T follicular helper cell (primary cell): ENCODE results near the gene GPR156.
"Not testable (repeated sequence)": the region's sequence is repeated elsewhere in the genome, so short reads cannot be mapped to it uniquely, and the experiment has no call there.

Experiments
- DNase-seq: peaks from one replicate; pipeline ENCODE4 v3.0.0-alpha.2; 2020; ENCODE audit warnings: low read depth

The GPR156 gene

GRCh38 chr3:120160050-120160449, 125.0 kb downstream of the GPR156 start:
- no peak for DNase-seq

- no peak for DNase-seq
Observed at GRCh38 chr3:120157681-120158080, 127.3 kb downstream of the GPR156 start.

DNA sequence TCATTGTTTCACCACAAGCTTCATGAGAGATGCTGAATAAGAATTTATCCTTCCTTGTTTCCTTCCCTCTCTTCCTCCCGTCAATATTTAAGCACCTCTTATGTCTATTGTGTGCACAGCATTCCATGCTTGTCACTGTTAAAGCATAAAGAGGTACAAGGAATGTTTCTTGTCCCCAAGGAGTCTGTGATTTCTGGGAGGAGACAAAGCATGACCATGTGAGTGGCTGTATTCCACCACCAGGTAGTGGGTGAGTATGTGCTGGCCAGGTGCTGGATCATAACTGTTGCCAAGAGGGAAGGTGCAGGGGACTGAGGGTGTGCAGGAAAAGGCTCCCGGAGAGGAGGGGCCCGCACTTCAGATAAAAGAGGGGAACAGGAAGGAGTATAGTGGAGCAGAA, 127.9 kb downstream of the GPR156 start:
- no peak for DNase-seq

- DNase-seq = no peak
Observed at GRCh38 chr3:120156699-120157098, 128.3 kb downstream of the GPR156 start.

- not testable (repeated sequence) for DNase-seq
Observed at GRCh38 chr3:120155694-120156093, 129.3 kb downstream of the GPR156 start.

GRCh38 chr3:120155108-120155507, 129.9 kb downstream of the GPR156 start:
- no peak for DNase-seq

DNA sequence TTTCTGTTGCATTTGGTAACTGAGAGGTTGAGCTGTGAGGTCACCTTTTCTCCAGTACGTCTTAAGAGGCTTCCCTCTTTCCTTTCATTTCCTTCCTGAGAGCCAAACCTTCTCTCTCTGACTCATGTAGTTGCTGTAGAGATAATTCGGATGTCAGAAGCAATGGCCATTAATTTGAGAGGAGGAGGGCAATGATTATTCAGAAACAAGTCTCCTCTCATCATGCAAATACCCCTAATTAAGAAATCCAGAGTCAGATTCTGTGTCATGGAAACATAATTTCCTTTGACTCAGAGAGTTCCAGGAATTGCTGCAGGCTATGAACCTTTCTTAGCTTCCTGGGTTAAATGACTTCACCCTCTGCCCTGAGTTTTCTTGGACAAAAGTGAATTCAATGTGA, 131.7 kb downstream of the GPR156 start:
- DNase-seq = no peak

DNA sequence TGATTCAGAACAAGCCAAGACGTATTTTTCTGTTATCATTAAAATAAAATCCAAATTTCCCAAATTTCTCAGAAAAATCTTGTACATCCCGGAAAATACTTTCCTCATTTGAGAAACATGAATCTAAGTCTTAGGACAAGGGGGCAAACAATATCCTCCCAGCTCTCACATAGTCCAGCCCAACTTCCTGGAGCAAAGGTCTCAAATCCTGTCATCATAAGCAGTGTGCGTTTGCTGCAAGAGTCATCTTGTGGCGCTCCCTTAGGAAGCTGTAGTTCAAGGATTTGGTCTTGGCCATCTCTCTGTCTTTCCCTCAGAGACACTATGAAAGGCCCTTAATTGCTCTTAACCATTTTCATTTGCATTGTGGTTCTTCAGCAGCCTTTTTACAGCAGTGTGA, 133.2 kb downstream of the GPR156 start:
- no peak for DNase-seq

DNA sequence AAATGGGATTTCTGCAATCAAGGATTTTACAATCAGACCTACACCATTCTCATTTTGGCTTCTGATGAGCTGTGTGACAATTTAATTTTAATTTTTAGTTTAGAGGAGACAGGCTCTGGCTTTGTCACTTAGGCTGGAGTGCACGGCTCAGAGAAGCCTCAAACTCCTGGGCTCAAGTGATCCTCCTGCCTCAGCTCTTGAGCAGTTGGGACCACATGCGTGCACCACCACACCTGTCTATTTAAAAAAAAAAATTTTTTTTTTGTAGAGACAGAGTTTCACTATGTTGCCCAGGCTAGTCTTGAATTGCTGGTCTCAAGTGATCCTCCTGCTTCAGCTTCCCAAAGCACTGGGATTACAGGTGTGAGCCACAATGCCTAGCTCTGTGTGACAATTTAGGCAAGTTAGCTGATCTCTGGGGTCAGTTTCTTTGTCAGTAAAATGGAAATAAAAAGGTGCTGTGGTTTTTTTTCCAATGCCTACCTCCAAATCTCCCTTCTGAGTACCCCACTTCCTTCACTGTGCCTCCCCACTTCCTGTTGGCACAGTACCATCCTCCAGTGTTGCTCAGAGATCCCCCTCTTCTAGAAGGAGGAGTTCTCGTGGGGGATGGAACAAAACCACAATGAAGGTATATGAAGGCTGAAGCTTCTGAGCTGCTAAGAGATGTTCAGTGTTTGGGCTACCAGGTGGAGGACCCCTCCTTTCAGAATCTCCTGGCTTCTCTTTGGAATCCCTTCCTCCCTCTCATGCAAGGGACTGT, 136.7 kb downstream of the GPR156 start:
- DNase-seq = no peak

GRCh38 chr3:120147072-120147871, 137.8 kb downstream of the GPR156 start:
- peak; percentile 31 for DNase-seq

GRCh38 chr3:120145542-120146285, 139.3 kb downstream of the GPR156 start:
- DNase-seq = no peak

DNA sequence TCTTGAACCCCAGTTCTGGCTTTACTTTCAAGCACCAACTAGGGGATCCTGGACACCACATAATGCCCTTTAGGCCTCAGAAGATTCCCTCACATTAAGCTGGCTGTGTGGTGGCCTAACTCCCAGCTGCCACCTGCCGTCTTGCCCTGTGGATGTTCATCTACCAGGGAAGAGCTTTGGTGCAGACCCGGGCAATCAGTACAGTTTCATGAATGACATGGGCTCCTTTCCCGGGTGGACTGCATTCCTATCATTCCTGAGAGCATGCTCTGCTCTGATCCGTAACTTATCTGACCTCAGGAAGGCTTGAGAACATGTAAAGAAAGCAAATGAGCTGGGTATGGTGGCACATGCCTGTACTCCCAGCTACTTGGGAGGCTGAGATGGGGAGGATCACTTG, 140.8 kb downstream of the GPR156 start:
- no peak for DNase-seq

- DNase-seq = no peak
Observed at GRCh38 chr3:120143676-120144075, 141.3 kb downstream of the GPR156 start.

GRCh38 chr3:120142236-120142635, 142.8 kb downstream of the GPR156 start:
- DNase-seq = no peak

DNA sequence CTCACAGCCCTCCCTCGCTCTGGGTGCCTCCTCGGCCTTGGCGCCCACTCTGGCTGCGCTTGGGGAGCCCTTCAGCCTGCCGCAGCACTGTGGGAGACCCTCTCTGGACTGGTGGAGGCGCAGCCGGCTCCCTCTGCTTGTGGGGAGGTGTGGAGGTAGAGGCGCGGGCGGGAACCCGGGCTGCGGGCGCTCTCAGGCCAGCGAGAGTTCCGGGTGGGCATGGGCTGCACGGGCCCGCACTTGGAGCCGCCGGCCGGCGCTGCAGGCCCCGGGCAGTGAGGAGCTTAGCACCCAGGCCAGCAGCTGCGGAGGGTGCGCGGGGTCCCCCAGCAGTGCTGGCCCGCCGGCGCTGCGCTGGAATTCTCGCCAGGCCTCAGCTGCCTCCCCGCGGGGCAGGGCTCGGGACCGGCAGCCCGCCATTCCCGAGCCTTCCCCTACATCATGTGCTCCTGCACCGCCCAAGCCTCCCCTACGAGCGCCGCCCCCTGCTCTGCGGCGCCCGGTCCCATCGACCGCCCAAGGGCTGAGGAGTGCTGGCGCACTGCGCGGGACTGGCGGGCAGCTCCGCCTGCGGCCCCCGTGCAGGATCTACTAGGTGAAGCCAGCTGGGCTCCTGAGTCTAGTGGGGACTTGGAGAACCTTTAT, 144.8 kb downstream of the GPR156 start:
- no peak for DNase-seq

DNA sequence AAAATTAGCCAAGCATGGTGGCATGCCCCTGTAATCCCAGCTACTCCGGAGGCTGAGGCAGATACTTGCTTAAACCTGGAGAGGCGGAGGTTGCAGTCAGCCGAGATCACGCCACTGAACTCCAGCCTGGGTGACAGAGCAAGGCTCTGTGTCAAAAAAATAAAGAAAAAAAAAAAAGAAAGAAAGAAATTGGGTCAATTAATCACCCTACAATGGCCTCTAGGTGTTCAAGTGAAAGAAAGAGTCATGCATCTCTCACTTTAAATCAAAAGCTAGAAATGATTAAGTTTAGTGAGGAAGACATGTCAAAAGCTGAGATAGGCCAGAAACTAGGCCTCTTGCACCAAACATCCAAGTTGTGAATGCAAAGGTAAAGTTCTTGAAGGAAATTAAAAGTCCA, 145.9 kb downstream of the GPR156 start:
- DNase-seq = no peak

- DNase-seq = no peak
Observed at GRCh38 chr3:120137548-120137947, 147.5 kb downstream of the GPR156 start.

DNA sequence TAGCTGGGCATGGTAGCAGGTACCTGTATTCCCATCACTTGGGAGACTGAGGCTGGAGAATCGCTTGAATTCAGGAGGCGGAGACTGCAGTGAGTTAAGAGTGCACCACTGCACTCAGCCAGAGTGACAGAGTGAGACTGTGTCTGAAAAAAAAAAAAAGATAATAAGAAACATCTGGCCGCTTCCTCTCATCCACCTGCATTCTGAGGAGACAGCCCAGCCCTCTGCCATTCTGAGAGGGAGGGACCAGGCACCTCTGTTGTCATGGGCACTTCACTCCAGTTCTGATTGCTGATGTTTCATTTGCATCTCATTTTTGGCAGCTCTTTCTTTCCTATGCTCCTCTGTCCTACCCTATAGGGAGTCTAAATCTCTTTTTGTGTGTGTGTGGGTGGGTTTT, 154.4 kb downstream of the GPR156 start:
- DNase-seq = no peak

DNA sequence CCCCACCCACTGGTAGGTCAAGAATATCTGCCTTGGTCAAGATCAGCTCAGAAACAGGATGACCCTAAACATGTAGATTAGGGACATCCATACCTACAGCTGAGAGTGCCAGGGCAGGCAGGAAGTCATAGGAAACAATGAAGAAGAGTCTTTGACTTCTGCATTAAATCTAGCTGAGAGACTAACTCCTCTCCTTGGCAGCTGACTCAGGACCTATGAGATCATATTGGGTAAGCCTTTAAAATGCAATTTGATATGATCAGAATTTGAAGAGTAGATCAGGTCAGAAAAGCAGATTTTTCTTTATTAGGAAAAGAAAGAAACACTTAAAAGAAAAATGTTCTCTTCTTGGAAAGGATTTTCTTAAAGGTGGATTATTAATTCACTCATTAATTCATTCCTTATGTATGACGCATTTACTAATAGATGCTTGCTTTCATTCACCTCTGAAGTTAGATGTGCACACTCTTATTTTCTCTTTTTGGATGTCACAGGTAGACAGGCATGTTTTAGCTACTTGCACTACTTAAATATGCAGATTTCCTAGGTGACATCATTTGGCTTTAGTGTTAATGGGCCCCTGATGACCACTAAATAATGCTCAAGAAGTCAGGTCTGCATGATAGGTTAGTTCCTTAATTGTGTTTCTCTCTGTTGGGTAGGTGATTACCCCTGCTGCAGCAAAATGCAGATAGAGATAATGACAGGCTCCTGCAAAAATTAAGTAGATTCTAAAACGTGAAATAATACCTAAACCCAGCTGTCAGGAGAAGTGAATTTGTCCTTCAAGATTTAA, 155.1 kb downstream of the GPR156 start:
- DNase-seq = no peak

DNA sequence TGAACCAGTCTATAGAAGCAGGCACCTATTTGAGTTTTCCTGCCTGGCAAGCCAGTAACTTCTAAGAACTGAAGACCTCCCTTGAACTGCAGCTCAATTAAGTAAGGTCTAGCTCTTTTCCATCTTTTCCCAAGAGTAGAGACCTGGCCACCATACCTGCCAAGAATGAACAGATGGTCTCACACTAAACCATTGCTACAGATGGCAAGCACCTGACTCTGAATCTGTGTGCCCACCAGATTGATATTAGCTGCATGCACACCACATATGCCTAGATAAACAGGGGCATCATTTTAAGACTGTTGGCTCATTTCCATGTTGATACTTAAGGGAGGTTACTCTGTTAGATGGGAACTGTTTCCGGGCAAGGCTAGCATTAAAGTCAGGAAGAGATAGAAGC, 156.0 kb downstream of the GPR156 start:
- DNase-seq = no peak

DNA sequence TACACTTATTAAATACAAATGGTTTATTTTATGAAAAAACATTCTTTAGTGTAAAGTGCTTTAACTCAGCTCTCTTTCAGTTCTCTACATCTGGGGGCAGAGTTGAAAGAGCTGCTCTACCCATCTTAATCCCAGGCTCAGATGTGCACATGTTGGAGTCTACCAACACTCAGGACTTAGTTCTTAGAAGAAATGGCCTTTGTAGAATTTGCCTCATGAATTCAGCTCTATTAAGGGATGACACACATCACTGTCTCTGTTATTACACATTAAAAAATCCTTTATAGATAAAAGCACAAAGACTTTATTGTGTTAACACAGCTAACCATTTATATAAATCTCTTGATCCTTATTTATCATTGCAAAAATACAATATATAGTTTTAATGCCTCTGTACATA, 159.0 kb downstream of the GPR156 start:
- DNase-seq = no peak
